HCT116 (cell line): ENCODE results near the gene PDHB.

Source experiments
- CEBPB ChIP-seq: IDR thresholded peaks from 2 replicates; pipeline ENCODE4 v1.6.1; 2012; ENCODE audit warnings: low read depth
- CTCF ChIP-seq, 3 experiments: fragments of 200-600 bp in 1 of 3; sonication (generic) in 1 of 3; IDR thresholded peaks in 2 of 3; conservative IDR thresholded peaks in 1 of 3; 2 replicates each; pipeline ENCODE4 v1.5.1; 2012 to 2017; ENCODE audit warnings: low read depth in 2 of 3, low read length in 2 of 3, antibody characterized with exemption in 1 of 3, borderline replicate concordance in 1 of 3, control low read depth in 1 of 3, mild to moderate bottlenecking in 1 of 3, mixed read lengths in 1 of 3, mixed run types in 1 of 3, moderate library complexity in 1 of 3; ENCODE audit not compliant: insufficient read depth in 1 of 3
- EGR1 ChIP-seq: IDR thresholded peaks from 2 replicates; pipeline ENCODE4 v1.6.1; 2012; ENCODE audit warnings: low read depth
- EZH2 ChIP-seq: fragments of 200-600 bp; sonication (generic); IDR thresholded peaks from 2 replicates; pipeline ENCODE4 v1.6.1; 2017; ENCODE audit warnings: antibody characterized with exemption, mixed run types
- EZH2phosphoT487 ChIP-seq: fragments of 200-600 bp; IDR thresholded peaks from 2 replicates; pipeline ENCODE4 v1.6.1; 2018; ENCODE audit warnings: antibody characterized with exemption, borderline replicate concordance
- FOSL1 ChIP-seq: IDR thresholded peaks from 2 replicates; pipeline ENCODE4 v1.6.1; 2012; ENCODE audit warnings: low read depth
- POLR2A ChIP-seq: IDR thresholded peaks from 2 replicates; pipeline ENCODE4 v1.7.0; 2011; ENCODE audit warnings: borderline replicate concordance; ENCODE audit not compliant: insufficient read depth, insufficient read length; ENCODE audit errors: extremely low read depth
- POLR2AphosphoS5 ChIP-seq: IDR thresholded peaks from 2 replicates; pipeline ENCODE4 v1.6.1; 2011; ENCODE audit warnings: mild to moderate bottlenecking, low read depth, low read length, moderate library complexity
- RAD21 ChIP-seq: IDR thresholded peaks from 2 replicates; pipeline ENCODE4 v1.6.1; 2012; ENCODE audit warnings: low read depth, mild to moderate bottlenecking
- SIN3A ChIP-seq: IDR thresholded peaks from 2 replicates; pipeline ENCODE4 v1.6.1; 2012; ENCODE audit warnings: low read depth
- SRF ChIP-seq: IDR thresholded peaks from 2 replicates; pipeline ENCODE4 v1.6.1; 2012; ENCODE audit warnings: low read depth
- TCF7L2 ChIP-seq: IDR thresholded peaks from 2 replicates; pipeline ENCODE4 v1.7.0; 2011; ENCODE audit warnings: borderline replicate concordance, inconsistent platforms; ENCODE audit not compliant: insufficient read depth, insufficient read length; ENCODE audit errors: extremely low read depth
- YY1 ChIP-seq: IDR thresholded peaks from 2 replicates; pipeline ENCODE4 v1.6.1; 2011; ENCODE audit warnings: low read length, low read depth, moderate library complexity, mild to moderate bottlenecking; ENCODE audit not compliant: insufficient replicate concordance; ENCODE audit errors: extremely low read depth
- ZNF274 ChIP-seq: fragments of 200-500 bp; sonication (Bioruptor generic); IDR thresholded peaks from 2 replicates; pipeline ENCODE4 v1.6.1; 2014; ENCODE audit warnings: mild to moderate bottlenecking, low read depth, low read length, inconsistent platforms

GRCh38 chr3:58434511-58434910 lies 879 bp upstream of the PDHB start:
- TF ChIP-seq CTCF (IDR thresholded peaks at IDR 0.05 in 2 of 3, conservative IDR thresholded peaks at IDR 0.05 in 1 of 3; ENCODE audit: borderline replicate concordance in 1 of 3, insufficient read depth in 1 of 3, low read depth in 2 of 3, low read length in 2 of 3) (no peak), POLR2A (no peak), YY1 (no peak), SIN3A (no peak), EZH2phosphoT487 (no peak), EZH2 (no peak), ZNF274 (no peak), TCF7L2 (no peak), FOSL1 (no peak), POLR2AphosphoS5 (no peak), SRF (no peak), RAD21 (no peak), CEBPB (no peak), EGR1 (no peak)
